Measurements from ENCODE around the gene SERPINA4.

- no peak for TF ChIP-seq TAF1 (IDR thresholded peaks at IDR 0.05; ENCODE audit: borderline replicate concordance, insufficient read depth, low read length)
- TF ChIP-seq REST (IDR thresholded peaks at IDR 0.05; ENCODE audit: insufficient read depth in 1 of 2, low read depth in 2 of 2, low read length in 2 of 2) = no peak
- no peak for TF ChIP-seq POLR2AphosphoS5 (IDR thresholded peaks at IDR 0.05; ENCODE audit: low read depth, low read length)
- TF ChIP-seq SIN3A (IDR thresholded peaks at IDR 0.05; ENCODE audit: borderline replicate concordance, insufficient read depth, low read length) = no peak
Measured at GRCh38 chr14:94561656-94562010, 391 bp downstream of the SERPINA4 start.

Data from PFSK-1 (cell line).